GM21825 (cell line): Measurements from ENCODE around the gene COX7B.
A peak's percentile ranks its signal among the peaks of the same experiment; 100 is the strongest.
"Not testable (repeated sequence)": the region's sequence is repeated elsewhere in the genome, so short reads cannot be mapped to it uniquely, and the experiment has no call there.

ENCODE experiments used
- ATAC-seq: cut with Tn5 transposase; IDR thresholded peaks from one replicate; pipeline ENCODE4 v1.9.1; 2021; ENCODE audit warnings: mild to moderate bottlenecking, moderate library complexity; ENCODE audit not compliant: unreplicated experiment

Gene COX7B, protein sequence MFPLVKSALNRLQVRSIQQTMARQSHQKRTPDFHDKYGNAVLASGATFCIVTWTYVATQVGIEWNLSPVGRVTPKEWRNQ

DNA sequence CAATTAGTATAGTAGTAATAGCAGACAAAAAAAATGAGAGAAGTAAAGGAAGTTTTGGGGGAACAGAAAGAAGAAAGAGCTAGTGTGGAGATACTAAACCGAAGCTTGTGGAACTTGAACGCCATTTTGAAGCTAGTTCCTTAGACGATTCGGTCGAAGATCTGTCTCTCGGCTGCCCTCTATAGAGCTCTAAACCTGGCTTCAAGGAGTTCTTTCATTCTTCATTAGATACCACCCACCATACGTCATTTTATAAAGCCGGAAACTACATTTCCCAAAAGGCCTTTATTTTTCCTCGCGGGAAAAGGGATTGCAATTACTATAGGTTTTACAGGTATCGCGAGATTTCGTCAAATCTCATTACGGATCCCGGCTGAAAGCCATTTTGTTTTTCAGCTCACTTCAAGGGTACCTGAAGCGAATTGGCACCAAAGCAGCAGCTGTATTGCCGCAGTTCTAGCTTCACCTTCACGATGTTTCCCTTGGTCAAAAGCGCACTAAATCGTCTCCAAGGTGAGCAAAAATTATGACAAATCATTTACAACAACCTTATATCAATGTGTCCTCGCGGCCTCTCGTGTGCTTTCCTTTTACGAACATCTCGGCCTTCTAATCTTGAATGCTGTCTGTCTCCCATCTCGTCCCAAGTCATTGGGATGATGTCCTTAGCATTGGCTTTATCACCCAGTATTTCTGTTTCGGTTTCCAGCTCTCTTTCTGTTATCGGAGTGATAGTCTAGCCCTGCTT lies at the start of gene COX7B:
TSS of gene COX7B (plus strand) at position 388 of the 748 bp plus-strand sequence. CDS start at position 474, 86 bp downstream.
- peak; percentile 71 for ATAC-seq

DNA sequence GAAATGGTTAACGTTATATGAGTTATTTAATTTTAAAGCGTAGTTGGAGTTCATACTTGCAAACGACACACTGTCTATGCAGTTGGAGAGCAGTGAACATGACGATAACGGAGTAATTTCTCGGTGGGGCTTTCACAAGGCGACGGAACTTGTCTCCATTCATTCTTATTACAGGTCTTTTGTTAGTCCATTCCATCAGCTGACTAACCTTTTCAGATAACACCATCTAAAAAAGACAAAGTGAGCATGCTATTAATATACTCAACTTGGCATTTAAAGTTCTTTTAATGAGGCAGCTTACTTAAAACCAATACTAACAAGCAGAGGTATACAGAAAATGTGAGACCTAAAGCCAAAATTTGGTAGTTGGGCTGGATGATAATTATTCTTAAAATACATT lies 23.9 kb upstream of the COX7B start:
- ATAC-seq = no peak

DNA sequence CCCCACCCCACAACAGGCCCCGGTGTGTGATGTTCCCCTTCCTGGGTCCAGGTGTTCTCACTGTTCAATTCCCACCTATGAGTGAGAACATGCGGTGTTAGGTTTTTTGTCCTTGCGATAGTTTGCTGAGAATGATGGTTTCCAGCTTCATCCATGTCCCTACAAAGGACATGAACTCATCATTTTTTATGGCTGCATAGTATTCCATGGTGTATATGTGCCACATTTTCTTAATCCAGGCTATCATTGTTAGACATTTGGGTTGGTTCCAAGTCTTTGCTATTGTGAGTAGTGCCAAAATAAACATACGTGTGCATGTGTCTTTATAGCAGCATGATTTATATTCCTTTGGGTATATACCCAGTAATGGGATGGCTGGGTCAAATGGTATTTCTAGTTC lies 17.9 kb upstream of the COX7B start:
- ATAC-seq = not testable (repeated sequence)

DNA sequence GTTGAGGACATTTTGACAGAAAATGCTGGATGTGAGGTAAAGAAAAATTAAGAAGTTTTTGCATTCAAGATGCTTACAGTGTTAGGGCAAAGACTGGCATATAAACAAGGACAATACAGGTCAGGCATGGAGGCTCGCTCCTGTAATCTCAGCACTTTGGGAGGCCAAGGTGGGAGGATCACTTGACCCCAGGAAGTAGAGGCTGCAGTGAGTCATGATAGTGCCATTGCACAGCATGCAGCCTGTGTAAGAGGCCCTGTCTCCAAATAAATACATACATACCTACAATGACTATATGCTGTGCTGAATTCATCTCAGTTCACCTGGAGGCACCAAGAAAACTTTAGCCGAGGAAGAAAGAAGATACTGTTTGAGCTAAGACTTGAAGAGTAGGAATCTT lies 6.4 kb upstream of the COX7B start:
- no peak for ATAC-seq

DNA sequence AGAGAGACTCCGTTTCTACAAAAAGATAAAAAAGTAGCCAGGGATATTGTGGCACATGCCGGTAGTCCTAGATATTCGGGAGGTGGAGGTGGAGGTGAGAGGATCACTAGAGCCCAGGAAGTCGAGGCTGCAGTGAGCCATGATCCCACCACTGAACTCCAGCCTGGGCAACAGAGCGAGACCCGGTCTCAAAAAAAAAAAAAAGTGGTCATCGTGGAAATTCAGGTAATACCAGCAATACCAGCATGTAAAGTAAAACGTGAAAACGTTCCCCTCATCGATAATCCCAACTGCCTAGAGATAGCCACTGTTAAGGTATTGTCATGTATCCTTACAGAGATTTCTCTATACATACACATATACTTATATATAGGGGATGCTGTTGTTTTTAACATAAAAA lies 5.6 kb upstream of the COX7B start:
- no peak for ATAC-seq

DNA sequence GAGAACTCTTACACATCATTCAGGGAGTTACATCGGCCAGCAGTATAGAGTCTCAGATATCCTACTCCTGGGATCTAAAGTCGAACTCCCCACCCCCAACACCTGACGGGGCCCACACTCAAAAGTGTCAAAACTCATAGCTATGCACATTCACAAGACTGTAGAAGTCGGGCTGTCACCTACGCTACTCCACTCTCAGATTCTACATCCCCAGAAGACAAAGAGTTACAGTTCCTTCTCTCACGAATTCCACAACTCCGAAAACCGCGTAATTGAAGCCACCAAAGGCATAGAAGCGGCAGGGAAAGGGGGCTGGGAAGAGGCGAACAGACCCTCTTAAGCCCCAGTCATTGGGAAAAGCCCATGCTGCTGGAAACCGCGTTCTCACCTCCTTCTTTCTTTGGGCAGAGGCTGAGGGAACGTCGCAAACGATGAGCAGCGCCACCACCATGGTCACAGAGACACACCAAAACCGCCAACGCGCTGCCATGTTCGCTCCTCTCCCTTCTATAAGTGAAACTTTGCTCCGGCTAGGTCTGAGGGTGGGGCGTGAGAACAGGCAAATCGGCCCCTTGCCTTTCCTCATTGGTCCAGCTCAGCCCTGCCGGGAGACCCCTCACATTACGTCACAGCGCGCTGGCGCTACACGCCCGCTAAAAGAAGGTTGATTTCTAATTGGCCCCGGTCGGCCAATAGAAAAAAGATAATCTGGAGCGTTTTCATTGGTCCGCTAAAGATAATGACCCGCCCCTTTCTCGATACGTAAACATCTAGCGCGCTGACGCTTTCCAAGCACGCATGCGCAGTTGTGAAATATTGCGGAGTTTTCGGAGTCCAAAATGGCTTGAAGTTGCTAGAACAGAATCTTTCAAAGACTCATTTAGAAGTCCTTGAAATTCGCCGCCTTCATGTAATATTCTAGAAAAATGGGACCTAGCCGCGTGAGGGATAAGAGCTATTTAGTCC lies 4.1 kb upstream of the COX7B start, which contains the start of gene MAGT1:
TSS of gene MAGT1 (minus strand) at position 515 of the 966 bp plus-strand sequence. CDS start at position 490, 25 bp downstream.
- peak; percentile 90 for ATAC-seq

DNA sequence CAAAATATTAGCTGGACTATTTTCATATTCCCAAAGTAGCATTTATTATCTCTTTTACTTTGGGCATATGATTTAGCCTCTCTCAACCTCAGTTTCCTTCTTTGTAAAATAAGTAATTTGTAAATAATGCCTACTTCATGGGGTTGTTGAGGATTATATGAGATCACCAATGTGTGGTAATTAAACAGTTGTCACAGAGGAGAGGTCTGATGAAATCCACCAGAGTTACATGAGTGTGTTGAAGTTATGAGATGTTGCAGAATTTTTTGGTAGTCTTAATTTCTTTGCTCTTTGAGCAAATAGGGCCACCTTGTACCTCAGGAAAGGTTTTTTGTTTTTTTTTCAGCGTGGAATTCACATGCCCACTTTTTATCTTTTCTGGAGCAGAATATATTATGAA lies 1.4 kb downstream of the COX7B start:
- ATAC-seq = no peak

DNA sequence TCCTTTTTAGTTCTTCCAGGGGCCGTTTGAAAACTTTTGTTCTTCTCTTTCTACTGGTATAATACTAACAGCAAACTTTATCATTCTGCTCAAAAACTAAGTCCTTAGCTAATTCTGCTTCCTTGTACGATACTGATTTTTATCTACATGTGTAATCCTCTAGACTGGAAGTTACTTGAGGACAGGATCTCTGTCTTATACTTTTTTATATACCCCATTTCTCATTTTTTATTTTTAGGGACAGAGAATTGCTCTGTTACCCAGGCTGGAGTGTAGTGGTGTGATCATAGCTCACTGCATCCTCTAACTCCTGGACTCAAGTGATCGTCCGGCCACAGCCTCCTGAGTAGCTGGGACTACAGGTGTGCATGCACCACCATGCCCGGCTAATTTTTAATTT lies 2.2 kb downstream of the COX7B start:
- ATAC-seq = no peak

DNA sequence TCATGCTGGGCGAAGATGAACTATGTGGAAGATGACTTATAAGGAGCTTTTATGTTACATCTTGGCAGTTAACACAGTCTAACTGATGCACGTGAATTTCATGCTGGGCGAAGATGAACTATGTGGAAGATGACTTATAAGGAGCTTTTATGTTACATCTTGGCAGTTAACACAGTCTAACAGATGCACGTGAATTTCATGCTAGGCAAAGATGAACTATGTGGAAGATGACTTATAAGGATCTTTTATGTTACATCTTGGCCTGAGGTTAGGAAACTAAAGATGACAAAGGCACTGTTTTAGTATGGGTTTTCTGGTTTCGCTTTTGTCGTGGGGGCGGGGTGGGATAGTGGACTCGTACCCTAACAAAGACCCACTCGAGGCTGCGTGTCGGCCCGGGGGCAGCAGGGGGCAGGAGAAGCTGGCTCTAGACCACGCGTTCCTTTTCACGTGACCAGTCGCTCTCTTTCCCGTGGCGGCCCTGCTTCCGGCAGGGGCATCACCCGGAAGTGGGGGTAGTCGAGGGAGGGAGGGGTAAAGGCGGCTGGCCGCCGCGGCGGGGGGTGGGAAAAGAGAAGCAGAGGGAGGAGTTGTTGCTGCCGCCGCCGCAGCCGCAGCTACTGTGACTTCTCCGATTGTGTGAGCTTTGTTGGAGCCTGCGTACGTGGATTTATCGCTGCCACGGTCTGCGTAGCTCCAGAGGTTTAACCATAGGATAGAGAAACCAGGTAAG lies 11.0 kb downstream of the COX7B start, which contains the start of gene ATP7A:
TSS of gene ATP7A (plus strand) at position 586 of the 733 bp plus-strand sequence. CDS start 60,949 bp downstream, outside the sequence.
- peak; percentile 98 for ATAC-seq

DNA sequence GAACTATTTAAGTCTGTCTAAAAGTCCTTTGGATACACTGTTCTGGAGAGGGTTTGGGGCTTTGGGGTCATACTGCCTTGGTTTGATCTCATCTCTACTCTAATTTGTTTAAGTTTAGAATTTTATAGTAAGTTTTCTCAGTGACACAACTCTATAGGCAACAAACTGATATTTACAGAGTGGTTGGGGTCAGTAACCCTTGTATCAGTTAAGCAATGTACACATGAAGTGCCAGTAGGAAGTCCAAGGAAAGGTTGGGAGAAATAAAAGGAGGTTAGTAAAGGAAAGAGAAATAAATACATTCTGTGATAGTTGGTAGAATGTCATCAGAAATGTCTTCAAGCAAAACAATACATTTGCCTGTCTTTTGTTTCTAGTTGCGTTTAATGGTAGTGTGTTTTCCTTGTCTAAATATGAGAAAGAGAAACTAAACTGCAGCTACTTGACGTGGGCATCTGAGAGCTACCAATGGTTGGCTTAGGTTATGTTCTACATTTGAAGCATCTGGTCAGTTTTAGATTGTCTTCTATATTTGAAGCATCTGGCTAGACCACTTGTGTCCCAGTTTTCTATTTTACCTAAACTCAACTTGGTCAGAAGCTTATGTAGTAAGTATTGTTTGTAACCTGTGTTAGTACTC lies 18.1 kb downstream of the COX7B start:
- ATAC-seq = peak; percentile 44

DNA sequence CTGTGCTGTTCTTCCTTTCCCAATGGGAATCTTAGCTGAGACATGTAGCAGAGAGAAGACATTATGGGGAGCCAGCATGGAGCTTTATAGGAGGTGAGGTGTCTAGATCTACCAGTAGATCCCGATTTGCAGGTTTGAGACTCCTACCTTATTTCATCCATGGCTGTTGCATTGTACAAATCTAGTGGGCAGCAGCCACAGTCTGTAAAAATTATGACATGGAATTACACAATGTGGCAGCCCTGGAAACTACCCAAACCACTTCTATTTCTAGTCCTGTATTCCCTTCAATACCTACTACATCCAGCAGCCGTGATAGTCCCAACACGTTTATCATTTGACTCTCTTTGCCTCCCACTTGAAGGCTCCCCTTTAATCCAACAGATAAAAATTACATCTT lies 19.3 kb downstream of the COX7B start:
- ATAC-seq = no peak

DNA sequence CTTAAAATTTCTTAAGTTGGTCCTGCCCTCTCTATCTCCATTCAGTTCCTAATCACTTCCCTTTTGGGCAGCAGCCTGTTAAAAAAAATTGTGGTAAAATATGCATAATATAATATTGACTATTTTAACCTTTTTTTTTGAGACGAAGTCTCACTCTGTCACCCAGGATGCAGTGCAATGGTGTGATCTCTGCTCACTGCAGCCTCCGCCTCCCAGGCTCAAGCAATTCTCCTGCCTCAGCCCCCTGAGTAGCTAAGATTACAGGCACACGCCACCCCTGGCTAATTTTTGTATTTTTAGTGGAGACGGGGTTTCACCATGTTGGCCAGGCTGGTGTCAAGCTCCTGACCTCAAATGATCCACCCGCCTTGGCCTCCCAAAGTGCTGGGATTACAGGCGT lies 20.1 kb downstream of the COX7B start:
- not testable (repeated sequence) for ATAC-seq

DNA sequence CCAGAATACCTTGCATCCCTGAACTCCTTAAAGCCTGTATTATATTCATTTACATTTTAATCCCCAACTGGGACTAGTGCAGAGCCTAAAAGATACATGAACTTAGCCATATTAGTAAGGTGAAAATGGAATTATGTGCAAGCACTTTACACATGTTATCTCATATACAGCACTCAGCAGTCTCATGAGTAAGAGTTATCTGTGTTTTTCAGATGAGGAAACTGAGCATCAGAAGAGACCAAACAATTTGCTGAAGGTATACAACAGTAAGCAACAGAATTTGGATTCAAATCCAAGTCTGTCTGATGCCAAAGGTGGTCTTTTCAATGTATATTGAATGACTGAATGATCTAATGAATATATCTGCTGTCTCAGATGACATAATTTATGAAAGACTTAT lies 23.5 kb downstream of the COX7B start:
- no peak for ATAC-seq

DNA sequence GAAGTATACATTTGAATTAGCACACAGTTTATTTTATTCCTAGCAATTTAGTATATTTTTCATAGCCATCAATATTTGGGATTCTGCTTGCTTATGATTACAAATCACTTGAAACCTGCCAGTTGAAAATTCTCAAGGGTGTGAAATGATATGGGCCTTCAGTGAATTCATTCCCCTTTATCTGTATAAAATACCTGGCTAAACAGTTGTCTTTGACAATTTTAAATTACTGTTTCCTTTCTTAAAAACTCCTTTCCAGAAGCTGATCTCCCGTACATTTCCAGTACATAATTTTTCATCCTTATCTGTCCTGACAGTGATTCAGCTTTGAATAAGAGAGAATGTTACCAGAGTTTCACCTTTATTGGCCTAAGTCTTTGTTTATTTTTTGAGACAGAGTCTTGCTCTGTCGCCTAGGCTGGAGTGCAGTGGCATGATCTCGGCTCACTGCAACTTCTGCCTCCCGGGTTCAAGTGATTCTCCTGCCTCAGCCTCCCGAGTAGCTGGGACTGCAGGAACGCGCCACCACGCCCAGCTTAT lies 25.1 kb downstream of the COX7B start:
- ATAC-seq = no peak

DNA sequence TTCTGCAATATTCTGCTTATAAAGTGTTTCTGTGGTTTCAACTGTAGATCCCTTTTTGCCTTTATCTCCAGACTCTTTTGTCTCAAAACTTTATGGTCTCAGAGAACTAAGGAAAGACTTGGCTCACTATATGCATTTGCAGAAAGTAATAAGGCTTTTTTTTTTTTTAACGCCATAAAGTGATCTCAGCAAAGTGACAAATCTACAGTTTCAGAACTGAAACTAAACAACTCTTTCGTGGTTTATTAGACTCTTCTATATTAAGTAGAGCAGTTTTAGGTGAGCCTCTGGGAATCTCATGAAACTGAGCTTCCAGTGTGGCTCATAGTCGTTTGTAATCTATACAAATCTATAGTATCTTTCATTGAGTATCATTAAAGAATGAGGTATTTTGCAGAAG lies 26.5 kb downstream of the COX7B start:
- no peak for ATAC-seq

DNA sequence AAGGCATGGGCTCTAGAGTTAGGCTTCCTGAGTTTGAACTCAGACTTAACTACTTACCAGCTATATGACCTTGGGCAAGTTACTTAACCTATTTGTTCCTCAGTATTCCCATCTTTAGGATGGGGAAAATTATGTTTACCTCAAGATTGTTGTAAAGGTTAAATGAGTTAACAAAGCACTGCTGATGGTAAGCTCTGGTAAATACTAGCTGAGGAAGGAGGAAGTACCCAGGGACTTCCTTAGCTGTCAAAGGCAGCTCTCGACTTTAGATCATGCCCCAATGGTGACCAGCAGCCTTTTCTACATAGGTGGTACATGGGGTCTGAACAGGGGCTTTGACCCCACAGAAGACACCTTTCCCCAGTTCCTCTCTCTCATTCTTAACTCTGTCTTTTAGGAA lies 31.3 kb downstream of the COX7B start:
- no peak for ATAC-seq

DNA sequence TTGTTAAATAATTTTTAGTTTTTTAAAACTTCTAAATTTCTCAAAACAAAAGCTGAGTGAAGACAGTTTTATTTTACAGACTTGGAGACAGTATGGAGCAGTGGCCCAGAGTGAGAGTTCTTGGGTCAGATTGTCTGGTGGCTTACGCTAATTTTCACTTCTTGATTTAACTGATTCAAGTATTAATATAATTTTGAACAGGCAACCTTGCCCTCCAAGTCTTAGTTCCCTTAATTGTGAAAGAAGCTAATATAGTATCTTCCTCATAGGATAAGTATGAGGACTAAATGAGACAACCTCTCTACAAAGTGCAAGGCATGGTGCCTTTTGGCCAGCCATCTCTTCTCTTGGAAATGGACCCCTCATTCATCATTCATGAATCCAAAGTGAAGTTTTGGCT lies 36.6 kb downstream of the COX7B start:
- ATAC-seq = no peak

DNA sequence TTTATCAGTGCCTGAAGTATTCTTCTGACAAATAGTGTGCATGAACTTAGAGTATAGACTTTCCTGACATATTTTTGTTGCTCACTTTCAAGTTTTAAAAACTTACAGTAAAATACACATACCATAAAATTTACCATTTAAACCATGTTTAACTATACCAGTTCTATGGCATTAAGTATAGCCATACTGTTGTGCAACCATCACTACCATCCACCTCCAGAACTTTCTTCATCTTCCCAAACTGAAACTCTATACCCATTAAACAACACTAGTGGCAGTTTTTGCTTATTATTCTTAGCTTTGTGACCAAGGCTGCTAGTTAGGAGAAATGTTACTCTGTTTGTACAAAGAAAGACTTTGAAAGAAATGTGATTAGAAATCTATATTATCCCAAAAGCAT lies 37.0 kb downstream of the COX7B start:
- ATAC-seq = no peak

DNA sequence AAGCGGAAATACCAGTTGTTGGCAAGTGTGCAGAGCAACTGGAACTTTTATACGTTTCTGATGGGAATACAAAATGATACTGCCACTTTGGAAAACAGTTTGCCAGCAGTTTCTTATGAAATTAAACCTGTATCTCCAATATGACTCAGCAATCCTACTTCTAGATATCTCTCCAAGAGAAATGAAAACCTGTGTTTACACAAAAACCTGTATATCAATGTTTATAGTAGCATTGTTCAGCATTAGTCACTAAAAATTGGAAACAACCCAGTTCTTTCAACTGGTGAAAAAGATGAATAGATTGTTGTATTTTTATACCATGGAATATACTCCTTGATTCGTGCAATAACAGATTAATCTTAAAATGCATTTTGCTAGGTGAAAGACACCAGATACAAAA lies 38.0 kb downstream of the COX7B start:
- no peak for ATAC-seq

DNA sequence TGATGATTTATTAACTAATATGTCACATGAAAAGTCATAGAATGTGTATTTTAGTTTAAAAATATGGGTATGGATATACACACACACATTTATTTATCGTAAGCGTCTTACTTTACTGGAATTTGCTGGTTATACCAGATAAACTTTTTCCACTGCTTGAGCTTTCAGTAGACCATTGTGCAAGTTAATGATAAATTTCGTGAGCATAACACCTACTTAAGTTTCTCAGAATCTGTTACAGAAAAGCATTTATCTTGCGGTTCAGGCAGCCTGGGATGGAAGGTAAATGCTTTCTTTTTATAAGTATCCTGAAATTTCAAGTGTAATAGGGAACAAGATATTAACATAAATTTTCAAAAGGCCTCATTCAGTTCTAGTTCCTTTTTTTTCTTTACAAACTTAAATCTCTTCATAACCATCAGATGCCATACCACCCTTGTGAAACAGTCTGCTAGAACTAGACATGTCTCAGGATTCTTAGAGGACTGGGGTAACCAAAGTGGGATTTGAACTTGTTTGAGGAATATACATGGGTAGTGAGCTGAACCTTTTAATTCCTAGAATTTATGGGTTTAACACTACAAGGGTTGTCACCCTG lies 38.9 kb downstream of the COX7B start:
- no peak for ATAC-seq
